Measurements from ENCODE around the gene GTF3C1.

GTF3C1 gene

DNA sequence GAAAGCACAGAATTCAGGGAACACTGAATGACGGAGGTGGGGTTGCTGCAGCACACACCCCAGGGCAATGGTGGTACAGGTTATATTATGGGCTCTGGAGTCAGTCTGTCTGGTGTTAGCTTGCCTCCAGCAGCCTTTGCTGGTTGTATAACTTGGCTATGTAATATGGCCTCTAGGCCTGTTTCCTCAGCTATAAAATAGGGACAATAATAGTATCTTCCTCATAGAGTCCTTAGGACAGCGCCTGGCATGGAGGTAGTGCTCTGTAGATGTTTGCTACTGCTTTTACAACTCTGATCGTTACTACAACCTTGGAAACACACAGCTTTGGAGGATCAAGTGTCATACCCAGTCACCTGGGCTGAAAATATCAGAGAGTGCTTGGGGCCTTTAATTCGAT is 31.5 kb downstream of the GTF3C1 start:
- DNase-seq (ENCODE audit: low spot score) = no peak

DNA sequence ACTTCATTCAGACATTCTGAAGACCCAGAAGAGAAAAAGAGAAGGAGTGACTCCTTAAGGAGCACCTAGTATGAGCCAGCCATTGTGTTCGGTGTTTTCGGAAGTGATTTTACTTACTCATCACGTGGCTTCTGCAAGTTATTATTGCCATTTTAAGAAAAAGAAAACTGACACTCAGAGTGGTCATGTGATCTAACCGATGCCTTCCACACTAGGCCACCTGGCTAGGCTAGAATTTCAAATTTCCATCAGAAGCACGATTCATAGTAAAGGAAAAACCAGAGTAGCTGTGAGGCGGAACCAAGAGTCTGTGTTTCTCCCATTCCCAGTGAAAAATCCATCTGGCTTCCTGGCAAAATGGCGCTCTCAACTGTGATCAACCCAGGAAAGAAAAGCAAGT is 32.0 kb downstream of the GTF3C1 start:
- no peak for DNase-seq (ENCODE audit: low spot score)

DNA sequence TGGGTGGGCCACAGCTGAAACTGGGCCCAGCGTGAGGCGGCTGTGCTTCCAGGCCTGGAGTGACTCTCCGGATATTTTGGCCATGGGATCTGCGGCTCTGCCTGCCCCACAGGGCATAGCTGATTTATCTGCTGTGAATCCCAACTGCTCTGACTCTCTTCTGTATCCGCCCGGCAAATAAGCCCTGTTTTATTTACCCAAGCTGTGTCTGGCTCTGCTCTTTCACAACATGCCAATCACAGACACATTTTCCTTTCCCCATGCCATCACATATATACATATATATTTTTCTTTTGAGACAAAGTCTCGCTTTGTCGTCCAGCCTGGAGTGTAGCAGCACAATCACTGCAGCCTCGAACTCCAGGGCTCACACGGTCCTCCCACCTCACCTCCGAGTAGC is 33.3 kb downstream of the GTF3C1 start:
- DNase-seq (ENCODE audit: low spot score) = no peak

DNA sequence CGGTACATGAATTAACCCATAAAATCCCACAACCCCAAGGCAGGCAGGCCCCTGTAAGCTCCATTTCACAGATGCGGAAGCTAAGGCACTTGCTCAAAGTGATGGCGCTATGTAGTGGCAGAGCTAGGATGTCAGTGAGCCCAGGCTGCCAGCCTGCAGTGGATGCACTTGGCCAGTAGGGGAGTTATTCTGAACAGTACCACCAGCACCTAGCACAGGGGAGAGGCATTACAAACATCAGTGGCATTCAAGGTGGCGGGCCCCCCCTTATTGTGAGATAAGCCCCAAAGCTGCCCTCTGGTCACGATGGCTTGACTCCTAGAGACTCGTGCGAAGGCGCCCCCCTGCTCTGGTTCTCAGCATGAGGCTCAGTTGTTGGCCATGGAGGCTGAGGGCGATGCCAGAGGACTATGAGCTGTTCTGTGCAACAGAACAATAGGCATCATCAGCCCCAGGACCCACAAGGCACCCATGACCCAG is 33.8 kb downstream of the GTF3C1 start:
- DNase-seq (ENCODE audit: low spot score) = peak; percentile 62

DNA sequence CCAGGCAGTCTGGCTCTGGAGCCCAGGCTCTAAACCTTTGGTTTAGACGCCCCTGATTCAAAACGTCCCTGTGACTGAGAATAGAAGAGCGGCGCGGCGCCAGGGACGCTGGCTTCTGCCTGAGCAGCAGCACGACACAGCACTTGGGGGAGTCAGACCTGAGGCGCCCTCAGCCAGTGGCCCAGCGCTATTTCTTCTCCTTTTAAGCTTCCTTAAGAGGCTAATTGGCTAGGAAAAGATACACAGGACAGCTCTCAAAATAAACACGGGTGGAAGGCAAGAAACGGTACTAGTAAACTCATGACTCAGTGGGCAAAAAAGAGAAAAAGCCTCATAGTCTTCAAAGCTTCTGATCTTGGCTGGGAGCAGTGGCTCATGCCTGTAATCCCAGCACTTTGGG is 34.9 kb downstream of the GTF3C1 start:
- DNase-seq (ENCODE audit: low spot score) = no peak

DNA sequence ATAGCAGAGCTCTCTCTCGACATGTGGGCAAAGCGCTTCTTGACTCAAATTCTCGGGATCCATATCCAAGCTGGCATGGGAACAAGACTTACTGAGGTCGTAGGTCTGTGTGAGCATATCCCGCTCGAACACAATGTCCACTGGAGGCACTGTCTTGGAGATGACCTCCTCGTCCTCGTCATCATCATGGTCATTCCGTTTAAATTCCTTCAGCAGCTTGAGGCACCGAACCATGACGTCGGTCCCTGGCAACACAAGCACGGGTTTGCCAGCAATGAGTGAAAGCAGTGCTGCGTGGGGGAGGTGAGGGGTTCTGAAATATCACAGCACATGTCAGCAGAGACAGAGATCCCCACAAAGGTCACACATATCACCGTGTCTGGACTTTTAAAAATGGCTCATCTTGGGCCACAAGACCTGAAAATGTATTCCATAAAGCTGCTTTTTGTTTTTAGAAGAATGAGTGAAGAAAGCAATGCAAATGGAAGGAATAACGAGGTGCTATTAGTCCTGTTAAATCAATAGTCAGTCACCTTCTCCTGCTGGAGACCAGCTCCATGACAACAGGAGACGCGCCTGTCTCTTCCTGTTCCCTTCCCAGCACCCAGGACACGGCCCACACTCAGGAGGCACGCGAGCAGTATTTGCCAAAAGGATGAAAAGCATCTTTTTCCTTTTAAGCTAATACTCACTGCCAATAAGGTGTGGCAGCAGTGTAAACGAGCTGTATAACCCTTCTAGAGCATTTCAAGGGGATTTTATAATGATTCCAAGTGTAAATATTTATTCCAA is 37.9 kb downstream of the GTF3C1 start:
- DNase-seq (ENCODE audit: low spot score) = no peak

DNA sequence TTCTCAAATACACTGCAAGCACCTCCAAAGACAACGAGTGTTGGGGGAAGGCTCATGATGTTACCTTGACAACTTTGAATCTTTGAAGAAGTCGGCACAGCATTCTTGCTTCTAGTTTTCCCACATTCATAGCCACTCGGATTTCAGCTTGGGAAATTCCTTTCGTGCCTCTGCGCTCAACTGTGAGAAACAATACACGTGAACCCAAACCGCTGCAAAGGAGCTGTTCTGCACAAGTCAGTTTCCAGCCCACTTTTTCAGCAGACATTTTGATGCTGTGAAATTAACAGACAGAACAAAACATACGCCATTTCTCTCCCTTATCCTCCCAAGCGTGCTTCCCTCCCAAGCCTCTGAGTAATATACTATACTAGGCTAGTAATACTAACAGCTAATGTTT is 41.2 kb downstream of the GTF3C1 start:
- no peak for DNase-seq (ENCODE audit: low spot score)

DNA sequence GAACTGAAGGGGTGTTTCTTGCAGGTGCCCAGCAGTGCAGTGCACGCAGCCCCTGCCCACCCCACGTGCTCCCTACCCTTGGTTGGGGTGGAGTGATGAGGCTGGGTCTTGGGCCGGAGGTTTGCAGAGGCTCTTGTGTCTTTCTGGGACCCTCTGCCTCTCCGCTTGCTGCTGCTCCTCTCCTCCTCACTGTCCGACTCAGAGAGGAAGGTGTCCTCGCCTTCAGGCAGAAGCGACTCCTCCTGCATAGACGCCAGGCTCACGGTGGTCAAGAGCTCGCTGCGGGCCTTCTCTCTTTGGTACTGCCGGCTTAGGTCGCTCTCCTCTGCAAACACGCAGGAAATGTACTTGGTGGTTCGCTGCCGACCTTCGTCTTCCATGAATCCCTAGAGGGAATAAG is 42.9 kb downstream of the GTF3C1 start:
- no peak for DNase-seq (ENCODE audit: low spot score)

DNA sequence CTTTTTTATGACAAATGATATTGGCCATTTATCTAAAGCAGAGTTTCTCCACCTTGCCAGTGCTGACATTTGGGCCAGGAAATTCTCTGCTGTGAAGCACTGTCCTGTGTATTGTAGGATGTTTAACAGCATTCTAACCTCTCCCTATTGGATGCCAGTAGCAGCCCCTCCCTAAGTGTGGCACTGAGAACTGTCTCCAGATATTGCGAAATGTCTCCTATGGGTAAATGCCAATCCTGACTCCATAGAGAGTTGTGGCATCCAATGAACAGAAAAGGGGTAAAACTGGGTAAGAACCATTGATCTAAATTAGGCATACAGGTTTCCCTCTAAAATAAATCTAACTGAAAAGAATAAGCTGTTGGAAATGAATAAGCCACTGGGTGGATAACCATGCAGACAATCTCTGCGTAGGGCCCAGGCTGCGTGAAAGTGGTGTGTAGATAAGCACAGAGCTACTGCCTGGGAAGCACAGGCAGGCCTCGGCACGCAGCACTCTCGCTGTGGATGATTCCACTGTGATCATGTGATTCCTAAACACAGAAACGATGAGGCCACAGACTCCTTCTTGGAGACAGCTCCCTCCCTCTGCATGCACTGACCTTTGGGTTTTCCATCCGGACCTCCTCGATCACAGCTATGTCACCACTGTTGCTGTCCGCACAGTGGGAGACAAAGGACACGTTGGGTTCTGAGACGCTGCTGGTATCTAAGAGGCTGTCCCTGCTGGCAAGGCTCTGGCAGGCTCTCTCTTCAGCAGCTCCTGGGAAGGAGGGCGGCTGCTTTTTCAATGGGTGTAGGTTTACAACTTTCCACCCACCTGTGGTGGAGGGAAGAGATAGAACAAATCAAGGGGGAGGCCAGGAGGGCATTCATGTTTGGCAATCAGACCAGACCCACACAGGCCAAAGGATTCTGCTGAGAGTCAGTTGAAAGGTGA is 44.1 kb downstream of the GTF3C1 start:
- DNase-seq (ENCODE audit: low spot score) = peak; percentile 25

DNA sequence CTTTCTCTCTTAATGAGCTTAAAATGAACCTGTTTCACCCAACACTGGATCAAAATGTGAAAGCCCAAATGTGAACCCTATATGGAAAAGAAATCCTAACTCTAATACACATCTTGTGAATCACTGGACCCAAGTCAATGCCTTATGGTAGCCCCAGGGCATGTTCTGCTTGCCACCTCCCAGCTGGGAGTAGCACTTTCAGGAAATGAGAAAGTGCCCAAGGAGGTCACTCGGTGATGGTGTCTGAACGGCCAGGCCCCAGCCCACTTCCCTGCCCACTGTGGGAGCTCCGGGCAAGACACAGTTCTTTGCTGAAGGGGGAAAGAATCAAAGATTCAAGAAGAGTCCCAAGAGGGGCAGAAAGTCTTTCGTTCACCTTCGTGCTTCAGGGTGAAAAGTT is 46.1 kb downstream of the GTF3C1 start:
- DNase-seq (ENCODE audit: low spot score) = no peak

DNA sequence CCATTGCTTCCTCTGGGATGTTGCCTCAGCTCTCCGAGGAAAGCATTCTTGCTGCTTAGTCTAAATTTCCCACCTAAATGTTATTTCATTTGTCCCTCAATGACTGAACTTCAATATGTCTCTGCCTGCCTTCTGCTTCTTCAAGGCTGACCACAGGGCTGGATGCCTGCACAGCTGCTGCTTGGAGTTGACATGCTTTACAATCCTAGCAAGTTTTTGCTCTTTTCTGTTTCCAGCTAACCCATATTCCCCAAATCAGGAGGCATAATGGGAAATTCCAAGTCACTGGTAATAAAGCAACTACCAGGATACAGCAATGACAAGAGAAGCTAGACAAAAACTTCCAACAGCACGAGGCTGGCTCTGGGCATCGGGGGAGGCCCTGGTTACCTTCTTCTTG is 48.9 kb downstream of the GTF3C1 start:
- no peak for DNase-seq (ENCODE audit: low spot score)

DNA sequence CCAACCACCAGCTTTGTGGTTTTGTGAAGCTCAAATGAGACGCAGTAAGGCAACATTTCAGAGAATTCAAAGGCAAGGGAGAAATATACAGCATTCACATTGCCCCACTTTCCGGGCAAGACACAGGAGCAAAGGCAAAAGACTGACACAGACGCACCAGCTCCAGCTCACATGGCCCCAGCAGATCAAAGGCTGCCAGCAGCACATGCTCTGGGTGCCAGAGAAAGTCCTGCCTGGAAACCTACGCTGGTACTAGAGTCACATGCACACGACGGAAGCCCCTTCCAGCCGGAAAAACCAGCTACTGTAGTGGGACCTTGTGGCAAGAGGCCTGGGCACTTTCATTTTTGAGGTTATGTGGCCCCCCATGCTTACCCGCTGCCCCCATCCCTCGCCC is 50.1 kb downstream of the GTF3C1 start:
- DNase-seq (ENCODE audit: low spot score) = no peak

DNA sequence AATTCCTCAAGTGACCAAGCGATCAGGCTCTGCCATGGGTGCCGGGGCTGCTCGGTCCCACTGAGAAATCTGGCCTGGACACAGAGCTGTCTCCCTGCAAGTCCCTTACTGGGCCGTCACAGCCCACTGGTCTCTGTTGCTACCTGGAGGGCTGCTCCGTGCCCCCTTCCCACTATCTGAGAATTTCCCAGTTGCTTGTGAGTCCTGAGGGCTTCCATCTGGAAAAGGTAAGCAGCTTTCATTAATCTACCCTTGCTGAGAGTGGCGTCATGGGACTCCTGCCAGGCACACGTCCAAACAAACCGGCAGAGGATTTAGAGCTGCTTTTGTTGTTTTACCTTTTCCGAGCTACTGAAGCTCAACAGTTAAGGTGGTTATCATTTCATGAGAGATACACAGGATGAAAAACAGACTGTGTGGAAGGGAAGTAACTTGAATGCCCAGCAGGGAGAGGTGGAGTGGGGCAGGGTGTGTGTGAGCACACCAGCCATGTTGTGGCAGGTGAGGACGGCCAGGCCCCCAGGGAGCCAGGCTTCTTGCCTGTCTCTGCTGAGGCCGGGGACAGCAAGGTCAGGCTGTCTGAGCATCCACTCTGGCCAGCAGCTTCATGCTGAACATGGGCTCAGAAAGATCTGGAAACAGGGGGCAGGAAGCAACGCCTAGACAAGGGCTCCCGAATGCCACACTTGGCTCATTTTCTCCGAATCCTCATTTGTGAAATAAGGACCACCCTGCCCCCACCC is 50.6 kb downstream of the GTF3C1 start:
- no peak for DNase-seq (ENCODE audit: low spot score)

DNA sequence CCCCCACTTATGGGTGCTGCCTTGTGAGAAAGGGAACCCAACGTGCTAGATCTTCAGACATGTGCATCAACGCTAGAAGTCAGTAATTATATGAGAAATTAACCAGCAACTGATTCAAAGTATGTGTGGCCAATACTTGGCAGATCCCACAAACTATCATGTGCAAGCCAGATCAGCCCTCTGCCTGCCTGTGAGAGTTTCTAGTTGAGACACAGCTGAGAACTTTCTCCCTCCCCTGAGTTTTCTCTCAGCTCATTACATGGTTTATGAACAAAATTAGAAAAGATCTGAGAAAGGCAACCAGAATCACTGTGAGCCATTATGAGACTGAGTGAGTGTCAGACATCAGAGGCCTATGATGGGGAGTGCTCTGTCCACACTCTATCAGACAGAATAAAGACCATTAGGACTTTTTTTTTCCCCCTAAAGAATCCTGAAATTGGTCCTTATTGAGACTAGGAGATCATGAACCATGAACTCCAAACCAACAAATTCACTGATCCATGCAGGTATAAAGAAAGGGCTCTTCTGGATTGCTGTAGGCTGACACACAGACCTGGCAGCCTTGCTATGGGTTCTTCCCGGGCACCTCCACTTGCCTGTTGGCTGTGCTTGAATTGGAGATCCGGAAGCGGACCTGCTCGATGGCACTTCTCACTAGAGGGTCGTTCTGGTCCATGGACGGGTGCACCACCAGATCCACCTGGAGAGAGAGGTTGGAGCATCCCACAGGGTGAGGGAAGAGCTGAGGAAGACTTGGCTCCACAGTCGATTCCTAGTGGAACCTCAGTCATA is 51.5 kb downstream of the GTF3C1 start:
- DNase-seq (ENCODE audit: low spot score) = peak; percentile 28

DNA sequence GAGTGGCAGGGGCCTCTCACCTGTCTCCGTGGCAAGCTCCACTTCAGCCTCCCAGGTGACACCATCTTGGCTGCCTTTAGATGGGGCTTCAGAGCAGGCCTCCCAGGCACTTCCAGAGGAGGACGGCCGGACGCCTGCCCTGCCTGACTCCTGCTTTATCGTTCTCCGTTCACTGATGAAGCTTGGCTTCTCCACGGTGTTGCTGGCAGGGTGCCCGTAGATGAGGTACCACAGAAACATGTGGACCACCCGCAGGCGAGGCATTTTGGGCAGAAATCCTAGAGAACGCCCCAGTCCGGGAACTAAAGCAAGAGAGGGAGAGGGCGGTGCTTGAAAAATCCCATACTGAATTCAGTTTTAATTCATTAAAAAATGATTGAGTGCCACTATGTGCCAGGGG is 54.5 kb downstream of the GTF3C1 start:
- DNase-seq (ENCODE audit: low spot score) = peak; percentile 71

DNA sequence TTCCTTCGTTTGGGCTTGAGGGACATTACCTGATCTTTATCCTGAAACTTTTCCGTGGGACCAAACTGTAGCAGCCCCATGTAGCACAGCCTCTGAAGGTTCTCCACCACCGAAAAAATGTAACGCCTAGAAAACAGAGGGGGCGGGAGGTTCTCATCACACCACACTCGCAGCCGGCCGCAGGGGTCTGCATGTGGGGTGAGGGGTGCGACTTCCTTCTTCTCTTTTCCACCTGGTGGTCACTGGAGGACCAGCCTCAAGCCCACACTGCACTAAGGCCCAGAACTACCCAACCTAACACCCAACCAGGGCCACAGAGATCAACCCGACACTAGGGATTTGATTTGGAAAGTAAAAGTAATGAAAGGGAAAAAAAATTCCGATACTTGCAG is 57.1 kb downstream of the GTF3C1 start:
- no peak for DNase-seq (ENCODE audit: low spot score)

DNA sequence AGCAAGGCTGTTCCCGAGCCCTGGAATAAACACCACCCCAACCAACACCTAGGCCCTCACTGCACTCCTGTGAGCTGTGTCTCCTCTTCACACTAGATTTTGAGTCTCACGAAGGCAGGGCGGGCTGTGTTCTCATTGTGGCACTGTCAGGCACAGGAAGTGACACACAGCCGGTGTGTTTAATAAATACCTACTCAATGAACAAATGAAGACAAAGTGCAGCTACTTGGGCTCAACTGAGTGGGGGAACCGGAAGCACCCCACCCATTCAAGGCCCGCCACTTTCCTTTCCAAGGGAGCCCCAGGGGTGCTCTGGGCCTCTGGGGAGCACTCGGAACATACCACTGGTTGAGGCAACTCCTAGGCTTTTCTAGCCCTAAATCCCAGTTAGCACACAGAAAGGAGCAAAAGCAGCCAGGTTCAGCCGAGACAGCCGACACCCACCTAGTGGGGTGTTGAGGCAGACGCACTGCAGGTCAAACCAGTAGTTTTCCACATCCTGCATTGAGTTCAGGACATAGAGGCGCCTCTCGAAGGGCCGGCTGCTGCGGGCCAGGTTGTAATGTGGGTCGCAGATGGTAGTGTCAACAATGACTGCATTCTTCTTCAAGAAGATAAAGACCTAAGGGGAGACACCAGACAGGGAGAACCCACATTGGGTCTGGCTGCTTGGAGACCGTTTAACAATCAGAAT is 57.7 kb downstream of the GTF3C1 start:
- no peak for DNase-seq (ENCODE audit: low spot score)

DNA sequence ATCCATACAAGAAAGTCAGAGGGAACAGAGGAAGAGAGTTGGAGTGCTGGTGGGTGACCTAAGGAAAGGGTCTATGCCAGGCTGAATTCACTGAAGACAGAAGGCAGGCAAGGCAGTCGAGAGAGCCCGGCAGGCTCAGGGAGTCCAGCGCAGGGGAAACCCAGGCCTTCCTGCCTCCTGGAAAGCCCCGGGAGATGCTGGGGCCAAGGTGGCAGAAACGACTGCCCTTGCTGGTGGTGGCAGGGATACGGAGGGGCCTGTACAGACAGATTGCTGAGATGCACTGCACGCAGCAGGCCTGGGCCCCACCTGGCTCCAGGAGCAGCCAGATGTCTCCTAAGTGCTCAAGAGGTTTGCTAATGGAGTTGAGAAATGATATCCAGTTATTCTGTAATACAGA is 59.8 kb downstream of the GTF3C1 start:
- no peak for DNase-seq (ENCODE audit: low spot score)

DNA sequence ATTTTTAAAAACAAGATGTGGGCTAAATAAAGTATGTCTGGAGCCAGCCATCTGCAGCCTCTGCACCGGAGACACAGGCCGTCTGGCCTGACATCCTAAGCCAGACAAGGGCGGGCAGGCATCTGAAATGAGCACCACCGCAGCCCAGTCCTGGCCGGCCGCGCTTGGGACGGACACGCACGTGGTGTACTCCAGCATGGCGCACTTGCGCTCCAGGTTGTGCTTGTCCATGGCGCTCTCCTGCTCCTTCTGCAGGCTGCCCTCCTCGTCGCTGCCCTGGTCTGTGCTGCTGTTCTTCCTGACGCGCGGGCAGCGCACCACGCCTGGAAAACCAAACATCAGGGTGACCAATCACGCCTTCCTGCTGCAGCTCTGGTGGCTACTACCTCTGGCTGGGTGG is 60.3 kb downstream of the GTF3C1 start:
- no peak for DNase-seq (ENCODE audit: low spot score)

DNA sequence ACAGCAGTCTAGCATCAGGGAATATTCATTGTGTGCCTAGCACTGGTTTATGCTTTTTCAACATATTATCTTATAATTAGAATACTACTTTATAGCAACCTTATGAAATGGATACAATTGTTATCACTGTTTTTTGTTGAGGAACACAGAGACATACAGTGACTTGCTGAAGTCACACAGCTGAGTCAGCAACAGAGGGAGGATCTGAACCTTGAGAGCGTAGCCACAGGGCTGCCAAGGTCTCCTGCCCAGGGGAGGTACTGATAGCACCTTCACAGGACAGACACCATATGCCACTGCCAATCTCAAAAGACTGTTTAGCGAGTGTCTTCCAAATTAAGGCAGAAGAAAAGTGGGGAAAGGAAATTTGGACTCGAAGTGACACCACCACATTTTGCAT is 63.0 kb downstream of the GTF3C1 start:
- DNase-seq (ENCODE audit: low spot score) = no peak

DNA sequence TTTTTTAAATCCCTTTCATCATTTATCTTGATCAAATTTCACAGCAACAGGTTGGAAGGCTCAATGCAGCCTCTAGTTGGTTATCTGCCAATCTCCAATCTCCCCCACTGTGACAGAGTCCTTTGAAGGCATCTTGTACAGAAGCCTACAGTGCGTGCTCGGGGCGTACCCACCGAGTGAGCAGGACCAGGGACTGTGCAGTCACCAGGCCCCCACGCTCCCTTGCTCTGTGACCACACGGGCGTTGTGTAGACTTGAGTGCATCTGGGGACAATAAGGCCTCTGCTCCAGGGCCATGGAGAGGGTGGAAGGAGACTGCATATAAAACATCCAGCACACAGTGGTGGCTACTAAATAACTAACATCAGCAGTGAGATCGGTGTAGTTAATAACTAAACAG is 63.4 kb downstream of the GTF3C1 start:
- DNase-seq (ENCODE audit: low spot score) = no peak

Data from GM03348 (cell line).